Cardiac muscle cell (in vitro differentiated cells and primary cell): ENCODE data around the gene RALB. TPM values are rescaled to one million over a fixed set of nuclear protein-coding genes. Genes with fewer than 3 reads are reported as not detected.

Experiments
- DNase-seq, 2 donors: peaks; one replicate each; pipeline versions ENCODE4 v3.0.0 to v3.0.0-alpha.2; 2010 to 2017; ENCODE audit warnings: low read depth in 1 of 2, low spot score in 1 of 2
- H3K27ac ChIP-seq: fragments of 200-600 bp; sonication (generic); 2 replicates; pipeline ENCODE4 v1.5.1; 2016
- H3K27me3 ChIP-seq: fragments of 200-600 bp; sonication (generic); 2 replicates; pipeline ENCODE4 v1.6.0; 2016; ENCODE audit warnings: control low read depth
- H3K36me3 ChIP-seq: fragments of 200-600 bp; sonication (generic); 2 replicates; pipeline ENCODE4 v1.5.1; 2016; ENCODE audit warnings: control low read depth
- H3K4me1 ChIP-seq: fragments of 200-600 bp; sonication (generic); 2 replicates; pipeline ENCODE4 v1.8.1; 2017; ENCODE audit warnings: low read depth, mild to moderate bottlenecking, mixed run types
- H3K4me3 ChIP-seq: fragments of 200-600 bp; sonication (generic); 2 replicates; pipeline ENCODE4 v1.5.1; 2016; ENCODE audit warnings: mild to moderate bottlenecking
- H3K9me3 ChIP-seq: fragments of 200-600 bp; sonication (generic); 2 replicates; pipeline ENCODE4 v1.5.1; 2017; ENCODE audit warnings: low read depth, mild to moderate bottlenecking, control low read depth
- polyA plus RNA-seq: library from polyadenylated mRNA; unstranded; fragments of >200 nt; fragmentation: Nextera tagmentation; extraction: Ambion mirVana; gene quantifications from 2 replicates; pipeline ENCODE4 v1.2.1, GENCODE V29; 2016
- total RNA-seq: library from RNA; depleted of rRNA; stranded (reverse); fragments of >200 nt; gene quantifications from 2 replicates; pipeline ENCODE4 v1.2.3, GENCODE V29; 2016
- TF ChIP-seq, protein P1 (sequence below): IDR thresholded peaks from 2 replicates; pipeline ENCODE4 v1.5.1; 2012; ENCODE audit warnings: low read depth, mild to moderate bottlenecking, low read length

Gene RALB
- total and polyA plus RNA-seq, 2 experiments from 2014 or later: 26.5 to 50.8 TPM

DNA sequence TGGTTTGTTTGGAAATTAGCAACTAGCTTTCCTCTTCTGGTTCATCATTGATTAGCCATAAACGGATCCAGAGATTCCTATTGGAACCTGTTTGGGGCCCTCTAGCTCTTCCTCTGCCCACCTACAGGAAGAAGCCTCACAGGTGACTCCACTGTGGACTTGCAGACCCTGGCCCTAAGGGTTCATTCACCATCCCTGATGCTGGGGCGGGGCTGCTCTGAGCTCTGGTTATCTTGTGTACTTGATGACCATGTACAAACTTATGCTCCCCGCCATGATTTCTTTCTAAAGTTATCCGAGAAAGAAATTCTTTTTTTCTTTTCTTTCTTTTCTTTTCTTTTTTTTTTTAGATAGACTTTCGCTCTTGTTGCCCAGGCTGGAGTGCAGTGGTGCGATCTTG, 59.4 kb downstream of the RALB start:
- H3K4me3 ChIP-seq: no peak overlapping the region
- no peaks in the 10 kb centered on the region for H3K36me3 ChIP-seq
- TF ChIP-seq, protein P1, sequence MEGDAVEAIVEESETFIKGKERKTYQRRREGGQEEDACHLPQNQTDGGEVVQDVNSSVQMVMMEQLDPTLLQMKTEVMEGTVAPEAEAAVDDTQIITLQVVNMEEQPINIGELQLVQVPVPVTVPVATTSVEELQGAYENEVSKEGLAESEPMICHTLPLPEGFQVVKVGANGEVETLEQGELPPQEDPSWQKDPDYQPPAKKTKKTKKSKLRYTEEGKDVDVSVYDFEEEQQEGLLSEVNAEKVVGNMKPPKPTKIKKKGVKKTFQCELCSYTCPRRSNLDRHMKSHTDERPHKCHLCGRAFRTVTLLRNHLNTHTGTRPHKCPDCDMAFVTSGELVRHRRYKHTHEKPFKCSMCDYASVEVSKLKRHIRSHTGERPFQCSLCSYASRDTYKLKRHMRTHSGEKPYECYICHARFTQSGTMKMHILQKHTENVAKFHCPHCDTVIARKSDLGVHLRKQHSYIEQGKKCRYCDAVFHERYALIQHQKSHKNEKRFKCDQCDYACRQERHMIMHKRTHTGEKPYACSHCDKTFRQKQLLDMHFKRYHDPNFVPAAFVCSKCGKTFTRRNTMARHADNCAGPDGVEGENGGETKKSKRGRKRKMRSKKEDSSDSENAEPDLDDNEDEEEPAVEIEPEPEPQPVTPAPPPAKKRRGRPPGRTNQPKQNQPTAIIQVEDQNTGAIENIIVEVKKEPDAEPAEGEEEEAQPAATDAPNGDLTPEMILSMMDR: no peak
- no peak overlapping the region for H3K27ac ChIP-seq
- DNase-seq: no peak
- peaks cover 54% of the 10 kb centered on the region for H3K27me3 ChIP-seq
- H3K9me3 ChIP-seq: no peaks in the 10 kb centered on the region
- no peaks in the 10 kb centered on the region for H3K4me1 ChIP-seq

DNA sequence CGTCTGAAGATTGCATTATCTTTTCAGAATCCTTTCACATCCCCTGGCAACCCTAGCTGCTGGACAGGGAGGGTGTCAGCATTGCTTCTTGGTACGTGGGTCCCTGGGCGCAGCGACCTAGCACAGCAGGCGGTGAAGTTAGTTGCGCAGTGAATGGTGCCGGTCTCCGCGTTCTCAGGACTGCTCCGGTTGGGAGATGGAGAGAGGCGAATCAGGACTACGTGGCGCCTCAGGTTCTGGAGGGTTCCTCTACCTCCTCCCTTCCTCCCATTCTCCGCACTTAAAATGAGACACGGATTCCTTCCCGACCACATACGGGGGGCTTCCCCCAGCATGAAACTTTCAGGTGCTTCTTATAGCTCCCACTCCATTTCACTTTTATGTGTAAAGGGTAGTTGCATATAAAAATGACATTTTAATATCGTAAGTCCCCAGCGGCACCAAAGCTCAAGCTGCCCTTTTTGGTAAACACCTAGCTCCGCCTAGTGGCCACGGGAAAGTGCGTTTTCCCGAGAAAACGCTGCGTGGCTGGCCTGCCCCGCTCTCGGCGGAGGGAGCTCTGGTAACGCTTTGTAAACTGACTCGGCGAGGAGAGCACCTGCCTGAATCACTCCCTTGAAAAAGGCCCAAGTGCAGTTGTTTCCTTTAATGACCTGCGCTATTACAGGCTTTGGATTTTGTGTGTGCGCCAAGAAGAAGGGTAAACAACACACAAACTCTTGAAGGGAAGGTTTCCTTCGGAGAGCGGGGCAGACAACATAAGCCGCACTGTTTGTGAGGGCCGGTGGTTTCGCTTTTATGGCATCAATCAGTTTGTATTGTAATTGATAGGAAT, 60.4 kb downstream of the RALB start:
- H3K4me3 ChIP-seq: no peak overlapping the region
- peaks cover 54% of the 10 kb centered on the region for H3K27me3 ChIP-seq
- TF ChIP-seq, protein P1: peak; percentile 95
- no peaks in the 10 kb centered on the region for H3K36me3 ChIP-seq
- H3K4me1 ChIP-seq: no peaks in the 10 kb centered on the region
- no peak overlapping the region for H3K27ac ChIP-seq
- H3K9me3 ChIP-seq: no peaks in the 10 kb centered on the region
- DNase-seq: peak; percentile 82 to 85

DNA sequence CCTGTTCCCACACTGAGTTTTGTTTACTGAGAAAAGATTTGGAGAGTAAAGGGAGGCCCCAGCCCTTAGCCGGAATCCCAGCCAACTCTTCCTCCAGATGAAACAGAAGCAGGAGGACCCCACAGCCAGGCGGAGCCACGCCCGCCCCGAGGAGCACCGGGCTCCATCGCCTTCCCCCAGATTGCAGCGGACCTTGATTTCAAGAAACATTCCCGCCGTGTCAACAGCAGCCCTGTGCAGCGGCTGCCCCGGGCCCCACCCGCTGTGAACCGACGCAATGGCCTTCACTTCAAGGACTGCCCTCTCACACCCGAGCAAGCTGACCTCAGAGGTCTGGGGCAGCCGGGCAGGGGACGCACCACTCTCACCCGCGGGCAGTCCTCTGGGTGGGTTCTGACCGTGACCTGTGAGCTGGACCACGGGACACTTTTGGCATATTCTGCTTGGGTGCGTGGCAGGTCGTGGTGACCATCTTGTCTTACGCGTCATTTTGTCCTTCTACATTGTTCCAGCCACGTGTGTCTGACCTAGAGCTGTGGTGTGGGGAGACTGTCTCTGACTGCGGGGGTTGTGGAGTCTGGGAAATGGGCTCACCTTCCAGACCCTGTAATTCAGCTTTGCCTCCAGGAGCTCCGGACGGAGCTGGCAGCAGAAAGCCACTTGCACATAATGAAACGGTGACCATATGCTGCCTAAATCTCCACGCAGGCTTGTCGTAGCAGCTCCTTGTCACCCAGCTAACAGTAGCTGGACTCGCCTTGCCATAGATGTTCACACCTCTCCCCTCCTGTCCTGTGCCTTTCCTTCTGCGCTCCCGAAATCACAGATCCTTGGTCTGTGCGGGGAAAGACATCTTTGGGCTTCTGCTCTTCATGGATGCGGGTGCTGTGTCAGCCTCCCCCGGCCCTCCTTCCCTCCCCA, 61.3 kb downstream of the RALB start:
- TF ChIP-seq, protein P1: no peak
- H3K4me1 ChIP-seq: no peaks in the 10 kb centered on the region
- H3K36me3 ChIP-seq: no peaks in the 10 kb centered on the region
- DNase-seq: no peak
- H3K9me3 ChIP-seq: no peaks in the 10 kb centered on the region
- no peak overlapping the region for H3K4me3 ChIP-seq
- H3K27ac ChIP-seq: no peak overlapping the region
- H3K27me3 ChIP-seq: peaks cover 54% of the 10 kb centered on the region

DNA sequence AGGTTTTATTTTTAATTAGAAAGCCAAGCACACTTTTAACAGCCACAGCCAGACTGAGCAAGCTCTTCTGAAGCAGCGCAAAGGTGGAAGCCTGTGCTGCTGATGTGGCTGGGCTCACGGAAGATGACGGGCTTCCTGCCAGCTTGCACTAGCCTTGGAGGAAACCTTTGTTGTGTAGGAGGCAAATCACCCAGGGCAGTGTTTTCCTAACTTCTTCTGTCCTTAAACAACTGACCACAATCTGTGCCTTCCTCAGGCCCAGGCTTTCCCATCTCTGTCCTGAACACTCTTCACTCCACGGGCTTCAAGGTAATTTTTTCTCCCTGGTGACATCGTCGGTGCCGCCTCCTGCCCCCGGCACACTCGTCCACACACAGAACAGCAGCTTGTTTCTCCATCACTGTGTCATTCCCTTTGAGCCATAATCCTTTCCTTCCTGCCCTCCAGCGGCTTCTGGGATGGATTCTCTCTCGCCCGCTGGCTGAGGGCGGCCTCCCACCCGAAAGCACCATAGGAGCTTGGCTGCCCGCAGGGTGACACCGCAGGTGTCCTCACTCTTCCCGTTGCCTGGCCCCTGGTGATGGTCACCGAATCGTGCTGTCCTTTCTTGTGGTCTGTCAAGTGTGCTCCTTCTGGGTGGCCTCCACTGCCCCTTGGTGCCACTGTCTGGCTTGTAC, 62.2 kb downstream of the RALB start:
- Histone ChIP-seq H3K27me3 (peaks cover 58% of the 10 kb centered on the region), H3K36me3 (no peaks in the 10 kb centered on the region), H3K27ac (no peak overlapping the region), H3K9me3 (no peaks in the 10 kb centered on the region), H3K4me1 (no peaks in the 10 kb centered on the region), H3K4me3 (no peak overlapping the region)
- TF ChIP-seq, protein P1: no peak
- DNase-seq: peak in 1 of 2 donors; percentile 35

DNA sequence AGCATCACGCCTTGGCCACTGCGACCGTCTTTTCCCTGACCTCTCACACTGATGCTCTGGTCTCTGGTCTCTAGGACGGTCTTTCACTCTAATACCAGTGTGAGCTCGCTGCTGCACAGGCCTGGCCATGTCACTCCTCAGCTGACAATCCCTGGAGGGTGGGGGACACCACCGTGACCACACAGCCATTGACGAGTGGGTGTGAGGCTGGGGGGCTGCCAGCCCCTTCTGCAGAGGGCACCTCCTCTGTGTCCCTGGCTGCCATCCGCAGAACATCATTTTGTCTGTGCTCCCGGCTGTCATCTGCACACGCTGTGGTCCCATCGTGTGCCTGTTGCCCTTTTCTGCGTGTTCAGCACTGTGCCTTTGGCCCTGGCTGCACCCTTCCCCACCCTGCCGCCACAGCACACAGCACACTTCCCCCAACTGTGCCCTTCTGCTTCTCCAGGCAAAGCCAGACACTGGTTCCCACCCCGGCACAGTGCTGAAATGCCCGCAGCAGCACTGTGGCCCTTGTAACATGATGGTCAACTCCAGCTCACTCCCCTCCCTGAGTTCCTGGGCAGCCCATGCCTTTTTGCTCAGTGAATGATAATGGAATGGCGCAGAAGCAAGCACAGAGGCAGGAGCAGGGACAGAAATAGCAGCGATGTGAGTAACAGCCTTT, 62.8 kb downstream of the RALB start:
- TF ChIP-seq, protein P1: no peak
- H3K4me1 ChIP-seq: no peaks in the 10 kb centered on the region
- no peak overlapping the region for H3K27ac ChIP-seq
- DNase-seq: no peak
- no peaks in the 10 kb centered on the region for H3K9me3 ChIP-seq
- no peak overlapping the region for H3K4me3 ChIP-seq
- peaks cover 60% of the 10 kb centered on the region for H3K27me3 ChIP-seq
- H3K36me3 ChIP-seq: no peaks in the 10 kb centered on the region
